GM23248 (cell line): Measurements from ENCODE around the gene PTPRE. TPM values are rescaled to one million over a fixed set of nuclear protein-coding genes. Genes with fewer than 3 reads are reported as not detected.

Experiments used
- DNase-seq: peaks from one replicate; pipeline ENCODE4 v3.0.0-alpha.2; 2015
- H2AFZ ChIP-seq: fragments of 200-600 bp; sonication (generic); 2 replicates; pipeline ENCODE4 v1.6.1; 2016; ENCODE audit warnings: antibody characterized with exemption
- H3F3A ChIP-seq: fragments of 200-600 bp; sonication (generic); 2 replicates; pipeline ENCODE4 v1.6.1; 2016; ENCODE audit warnings: mild to moderate bottlenecking, antibody characterized with exemption, mixed run types; ENCODE audit not compliant: insufficient read depth
- H3K27ac ChIP-seq: fragments of 200-600 bp; sonication (generic); 2 replicates; pipeline ENCODE4 v1.5.1; 2016; ENCODE audit warnings: mild to moderate bottlenecking
- H3K27me3 ChIP-seq: fragments of 200-600 bp; sonication (generic); replicated peaks from 2 replicates; pipeline ENCODE4 v1.6.1; 2016; ENCODE audit warnings: mild to moderate bottlenecking; ENCODE audit not compliant: insufficient read depth
- H3K36me3 ChIP-seq: fragments of 200-600 bp; sonication (generic); 2 replicates; pipeline ENCODE4 v1.6.1; 2016; ENCODE audit warnings: low read depth, mild to moderate bottlenecking
- H3K4me1 ChIP-seq: fragments of 200-600 bp; sonication (generic); 2 replicates; pipeline ENCODE4 v1.6.1; 2016; ENCODE audit warnings: mild to moderate bottlenecking; ENCODE audit not compliant: insufficient read depth
- H3K4me2 ChIP-seq: fragments of 200-600 bp; sonication (generic); one replicate; pipeline ENCODE4 v1.6.1; 2016; ENCODE audit warnings: mild to moderate bottlenecking; ENCODE audit not compliant: unreplicated experiment
- H3K4me3 ChIP-seq: fragments of 200-600 bp; sonication (generic); 2 replicates; pipeline ENCODE4 v1.5.1; 2016; ENCODE audit warnings: mild to moderate bottlenecking
- H3K79me2 ChIP-seq: fragments of 200-600 bp; sonication (generic); 2 replicates; pipeline ENCODE4 v1.6.1; 2016; ENCODE audit warnings: mild to moderate bottlenecking; ENCODE audit not compliant: insufficient read depth
- H3K9ac ChIP-seq: fragments of 200-600 bp; sonication (generic); 2 replicates; pipeline ENCODE4 v1.6.1; 2016; ENCODE audit warnings: mild to moderate bottlenecking
- H3K9me2 ChIP-seq: fragments of 200-600 bp; sonication (generic); 2 replicates; pipeline ENCODE4 v1.6.1; 2016; ENCODE audit warnings: mixed run types, mild to moderate bottlenecking, moderate library complexity; ENCODE audit not compliant: insufficient read depth
- H3K9me3 ChIP-seq: fragments of 200-600 bp; sonication (generic); one replicate; pipeline ENCODE4 v1.6.1; 2017; ENCODE audit warnings: low read depth
- H4K20me1 ChIP-seq: fragments of 200-600 bp; sonication (generic); 2 replicates; pipeline ENCODE4 v1.6.0; 2016; ENCODE audit not compliant: insufficient read depth
- EZH2 ChIP-seq: fragments of 200-600 bp; sonication (generic); IDR thresholded peaks from 2 replicates; pipeline ENCODE4 v1.6.1; 2018; ENCODE audit warnings: antibody characterized with exemption, mild to moderate bottlenecking; ENCODE audit not compliant: insufficient read depth, poor library complexity, severe bottlenecking
- EZH2phosphoT487 ChIP-seq: fragments of 200-600 bp; sonication (generic); IDR thresholded peaks from 2 replicates; pipeline ENCODE4 v1.6.1; 2018; ENCODE audit warnings: antibody characterized with exemption, moderate library complexity, mild to moderate bottlenecking, low read depth; ENCODE audit not compliant: insufficient read depth
- WGBS, 2 experiments: methylation state at CpG; one replicate each; pipeline ENCODE4 v1.1.6; 2015 to 2017; ENCODE audit warnings: low lambda C conversion rate in 2 of 2, low coverage in 1 of 2; ENCODE audit errors: missing lambda C conversion rate in 2 of 2; 5-methylcytosine and 5-hydroxymethylcytosine counted together
- in situ Hi-C: fragments of 300-500 bp; cut with MboI; formaldehyde crosslinking; loops from 2 replicates; pipeline ENCODE4 v1.15.0; 2020
- polyA plus RNA-seq: library from polyadenylated mRNA; unstranded; fragments of >200 nt; fragmentation: Nextera tagmentation; extraction: Ambion mirVana; gene quantifications from 2 replicates; pipeline ENCODE4 v1.2.1, GENCODE V29; 2016
- total RNA-seq: library from RNA; depleted of rRNA; stranded (reverse); fragments of >200 nt; shearing (Covaris generic); gene quantifications from 2 replicates; pipeline ENCODE4 v1.2.3, GENCODE V29; 2014

Gene PTPRE
- total and polyA plus RNA-seq, 2 experiments from 2014 or later = 2.7 to 4.7 TPM

- Histone ChIP-seq H3F3A (no peaks in the 10 kb centered on the region), H3K79me2 (no peaks in the 10 kb centered on the region), H4K20me1 (no peaks in the 10 kb centered on the region), H3K27ac (no peak overlapping the region), H3K27me3 (no peaks in the 10 kb centered on the region), H3K4me2 (no peak overlapping the region), H3K9ac (no peak overlapping the region), H3K4me3 (no peak overlapping the region), H3K36me3 (no peaks in the 10 kb centered on the region), H2AFZ (no peak overlapping the region), H3K9me2 (no peaks in the 10 kb centered on the region), H3K9me3 (no peaks in the 10 kb centered on the region), H3K4me1 (no peaks in the 10 kb centered on the region)
- in situ Hi-C loops = no loop called here
- 94 to 96% methylated on average over 8 of the region's 8 CpGs for WGBS, 2 experiments
- TF ChIP-seq EZH2 = no peak
- TF ChIP-seq EZH2phosphoT487 = no peak
- DNase-seq = no peak
Observed at GRCh38 chr10:128008521-128009250, 101.8 kb downstream of the PTPRE start.

DNA sequence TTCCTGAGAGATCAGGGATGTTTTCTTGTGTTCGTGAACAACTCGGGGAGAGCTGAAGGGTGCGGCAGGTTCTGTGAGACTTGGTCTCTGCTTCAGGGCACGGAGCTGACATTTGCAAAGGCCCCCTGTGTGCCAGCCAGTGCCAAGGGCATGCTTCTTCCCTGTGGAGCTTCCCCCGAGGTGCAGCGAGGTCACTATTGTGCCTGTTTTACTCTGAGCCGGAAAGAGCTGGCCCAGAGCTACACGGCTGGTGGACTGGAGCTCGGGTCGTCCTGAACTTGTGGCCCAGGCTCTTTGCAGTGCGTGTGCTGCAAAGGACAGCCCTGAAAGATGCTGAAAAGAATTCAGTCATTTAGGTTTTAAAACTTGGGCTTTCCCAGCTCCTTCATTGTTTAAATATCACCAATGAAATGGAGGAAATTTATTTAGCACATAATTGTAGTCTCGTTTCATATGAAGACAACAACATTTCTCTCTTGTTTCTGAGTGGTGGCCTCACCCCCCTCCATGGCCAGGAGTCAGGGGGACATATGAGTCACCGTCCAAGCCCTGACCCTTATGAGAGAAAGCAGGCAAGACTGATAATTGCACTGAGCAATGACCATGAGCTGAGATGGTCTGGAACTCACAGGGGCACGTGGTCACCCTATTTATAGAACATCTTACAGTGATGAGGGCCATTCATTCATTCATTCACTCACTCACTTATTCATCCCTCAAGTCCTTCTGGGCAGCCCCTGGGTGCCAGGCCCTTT lies 102.6 kb downstream of the PTPRE start:
- no peaks in the 10 kb centered on the region for H3K4me1 ChIP-seq
- H4K20me1 ChIP-seq = no peaks in the 10 kb centered on the region
- WGBS, 2 experiments = 76 to 80% methylated on average over 14 of the region's 14 CpGs
- TF ChIP-seq EZH2 (no peak), EZH2phosphoT487 (no peak)
- H3F3A ChIP-seq = no peaks in the 10 kb centered on the region
- no peak overlapping the region for H2AFZ ChIP-seq
- in situ Hi-C loops = no loop called here
- H3K27me3 ChIP-seq = no peaks in the 10 kb centered on the region
- no peaks in the 10 kb centered on the region for H3K36me3 ChIP-seq
- no peak overlapping the region for H3K27ac ChIP-seq
- H3K9ac ChIP-seq = no peak overlapping the region
- H3K4me2 ChIP-seq = no peak overlapping the region
- H3K9me2 ChIP-seq = no peaks in the 10 kb centered on the region
- H3K9me3 ChIP-seq = no peaks in the 10 kb centered on the region
- peak; percentile 33 for DNase-seq
- no peak overlapping the region for H3K4me3 ChIP-seq
- no peaks in the 10 kb centered on the region for H3K79me2 ChIP-seq

- H3K4me3 ChIP-seq = peak overlapping the region; percentile 49; the same call in 1 of the 2 replicates
- 15 to 16% methylated on average over 27 of the region's 27 CpGs for WGBS, 2 experiments
- no peak overlapping the region; the same call in 1 of the 2 replicates for H3K9ac ChIP-seq
- no peaks in the 10 kb centered on the region for H3K4me1 ChIP-seq
- 0 out of 2 replicates have a peak overlapping the region, but pooled peaks have one; percentile 19 for H2AFZ ChIP-seq
- DNase-seq = peak; percentile 81
- no peaks in the 10 kb centered on the region for H3K79me2 ChIP-seq
- in situ Hi-C loops = no loop called here
- no peaks in the 10 kb centered on the region for H3K9me2 ChIP-seq
- H4K20me1 ChIP-seq = no peaks in the 10 kb centered on the region
- no peak for TF ChIP-seq EZH2phosphoT487
- no peak for TF ChIP-seq EZH2
- no peaks in the 10 kb centered on the region for H3K9me3 ChIP-seq
- H3K27ac ChIP-seq = no peak overlapping the region
- H3K36me3 ChIP-seq = no peaks in the 10 kb centered on the region
- H3K4me2 ChIP-seq = peak overlapping the region; percentile 78
- H3K27me3 ChIP-seq = no peaks in the 10 kb centered on the region
- no peaks in the 10 kb centered on the region for H3F3A ChIP-seq
Observed at GRCh38 chr10:128011059-128011979, 104.4 kb downstream of the PTPRE start.

DNA sequence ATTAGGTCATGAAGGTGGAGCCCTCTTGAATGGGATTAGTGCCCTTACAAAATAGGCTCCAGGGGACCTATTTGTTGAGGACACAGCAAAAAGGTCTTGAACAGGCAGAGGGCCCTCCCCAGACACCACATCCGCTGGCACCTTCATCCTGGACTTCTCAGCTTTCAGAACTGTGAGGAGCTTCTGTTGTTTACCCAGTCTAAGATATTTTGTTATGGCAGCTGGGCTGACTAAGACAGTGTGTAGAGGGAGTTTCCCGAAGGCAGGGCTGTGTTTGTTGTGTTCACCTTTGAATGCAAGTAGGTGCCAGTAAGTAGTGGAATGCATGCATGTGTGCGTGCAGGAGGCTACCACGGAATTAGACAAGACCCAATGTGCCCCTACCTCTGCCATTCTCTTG lies 106.7 kb downstream of the PTPRE start:
- Histone ChIP-seq H3K27me3 (no peaks in the 10 kb centered on the region), H3K4me1 (no peaks in the 10 kb centered on the region), H3K9ac (no peak overlapping the region), H2AFZ (no peak overlapping the region), H4K20me1 (no peaks in the 10 kb centered on the region), H3K79me2 (no peaks in the 10 kb centered on the region), H3K4me2 (no peak overlapping the region), H3K36me3 (no peaks in the 10 kb centered on the region), H3K9me2 (no peaks in the 10 kb centered on the region), H3K27ac (no peak overlapping the region), H3K4me3 (no peak overlapping the region), H3F3A (no peaks in the 10 kb centered on the region), H3K9me3 (no peaks in the 10 kb centered on the region)
- in situ Hi-C loops = no loop called here
- TF ChIP-seq EZH2 (no peak), EZH2phosphoT487 (no peak)
- no peak for DNase-seq
- 82 to 87% methylated on average over 4 of the region's 4 CpGs for WGBS, 2 experiments
